Renal cortex interstitium (tissue), 15 donors: ENCODE measurements around the gene DDX6. TPM values are rescaled to one million over a fixed set of nuclear protein-coding genes. Genes with fewer than 3 reads are reported as not detected.
A peak's percentile ranks its signal among the peaks of the same experiment; 100 is the strongest.
"Not testable (repeated sequence)": the region's sequence is repeated elsewhere in the genome, so short reads cannot be mapped to it uniquely, and the experiment has no call there.

Source experiments
- DNase-seq, 11 donors: peaks; one replicate each; pipeline ENCODE4 v3.0.0-alpha.2; 2013; ENCODE audit warnings: low read depth in 9 of 11, low spot score in 4 of 11; ENCODE audit errors: extremely low read depth in 1 of 11
- long read RNA-seq, 16 experiments: transcript quantifications; one replicate each; lab custom pipeline, GENCODE V29; 2026
- polyA plus RNA-seq, 3 donors: library from polyadenylated mRNA; unstranded; fragments of 120-200 nt; gene quantifications; one replicate each; pipeline ENCODE4 v1.2.1, GENCODE V29; 2013; ENCODE audit not compliant: insufficient read length in 3 of 3

The DDX6 gene
- 100 to 1,000 TPM; 128 to 145 (median 132) TPM for polyA plus RNA-seq
- long read RNA-seq, donor 1, full-length matches to known transcripts: 10 of 18 reads
- long read RNA-seq, donor 1, partial matches to known transcripts: 8 of 18 reads
- long read RNA-seq, donor 1, other reads (novel, unspliced or antisense): 0 of 18 reads
- long read RNA-seq, donor 2, full-length matches to known transcripts: 11 of 22 reads
- long read RNA-seq, donor 2, partial matches to known transcripts: 11 of 22 reads
- long read RNA-seq, donor 2, other reads (novel, unspliced or antisense): 0 of 22 reads
- long read RNA-seq, donor 3, full-length matches to known transcripts: 14 of 28 reads
- long read RNA-seq, donor 3, partial matches to known transcripts: 14 of 28 reads
- long read RNA-seq, donor 3, other reads (novel, unspliced or antisense): 0 of 28 reads
- long read RNA-seq, donor 4, full-length matches to known transcripts: 12 of 25 reads
- long read RNA-seq, donor 4, partial matches to known transcripts: 13 of 25 reads
- long read RNA-seq, donor 4, other reads (novel, unspliced or antisense): 0 of 25 reads
- long read RNA-seq, donor 5: 0 reads
- long read RNA-seq, donor 6, full-length matches to known transcripts: 22 of 484 reads
- long read RNA-seq, donor 6, partial matches to known transcripts: 462 of 484 reads
- long read RNA-seq, donor 6, other reads (novel, unspliced or antisense): 0 of 484 reads
- long read RNA-seq, donor 7, full-length matches to known transcripts: 12 of 12 reads
- long read RNA-seq, donor 7, partial matches to known transcripts: 0 of 12 reads
- long read RNA-seq, donor 7, other reads (novel, unspliced or antisense): 0 of 12 reads
- long read RNA-seq, donor 8, full-length matches to known transcripts: 29 of 70 reads
- long read RNA-seq, donor 8, partial matches to known transcripts: 35 of 70 reads
- long read RNA-seq, donor 8, other reads (novel, unspliced or antisense): 6 of 70 reads
- long read RNA-seq, donor 9, full-length matches to known transcripts: 10 of 10 reads
- long read RNA-seq, donor 9, partial matches to known transcripts: 0 of 10 reads
- long read RNA-seq, donor 9, other reads (novel, unspliced or antisense): 0 of 10 reads
- long read RNA-seq, donor 10, full-length matches to known transcripts: 15 of 21 reads
- long read RNA-seq, donor 10, partial matches to known transcripts: 6 of 21 reads
- long read RNA-seq, donor 10, other reads (novel, unspliced or antisense): 0 of 21 reads
- long read RNA-seq, donor 11, full-length matches to known transcripts: 7 of 48 reads
- long read RNA-seq, donor 11, partial matches to known transcripts: 41 of 48 reads
- long read RNA-seq, donor 11, other reads (novel, unspliced or antisense): 0 of 48 reads
- long read RNA-seq, donor 12, full-length matches to known transcripts: 4 of 117 reads
- long read RNA-seq, donor 12, partial matches to known transcripts: 113 of 117 reads
- long read RNA-seq, donor 12, other reads (novel, unspliced or antisense): 0 of 117 reads
- long read RNA-seq, donor 13: 0 reads
- long read RNA-seq, donor 14, full-length matches to known transcripts: 10 of 18 reads
- long read RNA-seq, donor 14, partial matches to known transcripts: 8 of 18 reads
- long read RNA-seq, donor 14, other reads (novel, unspliced or antisense): 0 of 18 reads
- long read RNA-seq, donor 15, full-length matches to known transcripts: 7 of 15 reads
- long read RNA-seq, donor 15, partial matches to known transcripts: 8 of 15 reads
- long read RNA-seq, donor 15, other reads (novel, unspliced or antisense): 0 of 15 reads
- long read RNA-seq, donor 16, full-length matches to known transcripts: 46 of 95 reads
- long read RNA-seq, donor 16, partial matches to known transcripts: 49 of 95 reads
- long read RNA-seq, donor 16, other reads (novel, unspliced or antisense): 0 of 95 reads

GRCh38 chr11:118791111-118791960 is at the start of gene DDX6:
TSS of gene DDX6 (minus strand) at chr11:118791164. CDS start at chr11:118786251, 4,913 bp downstream.
- peak; percentile 67 to 85 (median 80) for DNase-seq

- no peak for DNase-seq
Observed at GRCh38 chr11:118838905-118839553, 48.1 kb upstream of the DDX6 start.

- DNase-seq: no peak
Observed at GRCh38 chr11:118837868-118838267, 46.9 kb upstream of the DDX6 start.

- no peak for DNase-seq
Observed at GRCh38 chr11:118834427-118835028, 43.6 kb upstream of the DDX6 start.

GRCh38 chr11:118827118-118827517 is 36.2 kb upstream of the DDX6 start:
- no peak for DNase-seq

- DNase-seq: not testable (repeated sequence)
Observed at GRCh38 chr11:118822936-118823510, 32.1 kb upstream of the DDX6 start.

- peak in 2 of 11 donors; percentile 6 to 13 for DNase-seq
Observed at GRCh38 chr11:118820412-118821357, 29.7 kb upstream of the DDX6 start.

- not testable (repeated sequence) for DNase-seq
Observed at GRCh38 chr11:118820025-118820379, 29.0 kb upstream of the DDX6 start.

GRCh38 chr11:118819334-118820024 is 28.5 kb upstream of the DDX6 start:
- DNase-seq: no peak

- DNase-seq: no peak
Observed at GRCh38 chr11:118818130-118818529, 27.2 kb upstream of the DDX6 start.

- DNase-seq: no peak
Observed at GRCh38 chr11:118813551-118813950, 22.6 kb upstream of the DDX6 start.

GRCh38 chr11:118812485-118812884 is 21.5 kb upstream of the DDX6 start:
- no peak for DNase-seq

- DNase-seq: no peak
Observed at GRCh38 chr11:118807800-118808778, 17.1 kb upstream of the DDX6 start.
